Right lobe of liver (tissue), 4 donors: ENCODE data around the gene PDE9A.

Experiments
- CTCF ChIP-seq, 4 donors: fragments of 200-600 bp in 3 of 4; fragments of 450-650 bp in 1 of 4; IDR thresholded peaks; one replicate each; pipeline versions ENCODE4 v1.5.1 to v1.8.0; 2016 to 2022; ENCODE audit warnings: antibody characterized with exemption in 4 of 4, mild to moderate bottlenecking in 2 of 4
- POLR2A ChIP-seq: fragments of 450-650 bp; IDR thresholded peaks from one replicate; pipeline ENCODE4 v1.6.1; 2017; ENCODE audit warnings: antibody characterized with exemption, mild to moderate bottlenecking
- donor health status: DM: no; HTN: no; CAD: no.
- donor health status: DM: no; HTN: no; CAD: no.
- donor health status: DM: no; HTN: yes; CAD: no.

GRCh38 chr21:42676808-42677207 lies 23.4 kb downstream of the PDE9A start:
- no peak for TF ChIP-seq CTCF (IDR thresholded peaks at IDR 0.05)
- TF ChIP-seq POLR2A = no peak
